Smooth muscle cell (in vitro differentiated cells): ENCODE measurements around the gene BCAS1. TPM values are rescaled to one million over a fixed set of nuclear protein-coding genes. Genes with fewer than 3 reads are reported as not detected.
A peak's percentile ranks its signal among the peaks of the same experiment; 100 is the strongest.

Source experiments
- DNase-seq: peaks from one replicate; lab custom pipeline; 2025; ENCODE audit not compliant: unreplicated experiment; lab: John Stamatoyannopoulos, UW
- H2AFZ ChIP-seq: fragments of 200-600 bp; sonication (generic); 2 replicates; pipeline ENCODE4 v1.6.0; 2016; ENCODE audit warnings: antibody characterized with exemption, low read depth, mild to moderate bottlenecking
- H3F3A ChIP-seq: fragments of 200-600 bp; sonication (generic); 2 replicates; pipeline ENCODE4 v1.6.0; 2017; ENCODE audit warnings: antibody characterized with exemption, low read depth
- H3K27ac ChIP-seq: fragments of 200-600 bp; sonication (generic); 2 replicates; pipeline ENCODE4 v1.5.1; 2016; ENCODE audit warnings: low read depth, mild to moderate bottlenecking
- H3K27me3 ChIP-seq: fragments of 200-600 bp; sonication (generic); 2 replicates; pipeline ENCODE4 v1.6.1; 2016; ENCODE audit warnings: low read depth, mild to moderate bottlenecking
- H3K36me3 ChIP-seq: fragments of 200-600 bp; sonication (generic); 2 replicates; pipeline ENCODE4 v1.5.1; 2016; ENCODE audit warnings: low read depth
- H3K4me1 ChIP-seq: fragments of 200-600 bp; sonication (generic); 2 replicates; pipeline ENCODE4 v1.5.1; 2016; ENCODE audit warnings: low read depth
- H3K4me2 ChIP-seq: fragments of 200-600 bp; sonication (generic); 2 replicates; pipeline ENCODE4 v1.6.0; 2016; ENCODE audit warnings: mild to moderate bottlenecking
- H3K4me3 ChIP-seq: fragments of 200-600 bp; sonication (generic); 2 replicates; pipeline ENCODE4 v1.5.1; 2016; ENCODE audit warnings: mild to moderate bottlenecking
- H3K79me2 ChIP-seq: fragments of 200-600 bp; sonication (generic); 2 replicates; pipeline ENCODE4 v1.6.0; 2016; ENCODE audit warnings: low read depth, mild to moderate bottlenecking
- H3K9ac ChIP-seq: fragments of 200-600 bp; sonication (generic); 2 replicates; pipeline ENCODE4 v1.6.0; 2016; ENCODE audit warnings: low read depth
- H3K9me3 ChIP-seq: fragments of 200-600 bp; sonication (generic); replicated peaks from 2 replicates; pipeline ENCODE4 v1.5.1; 2016; ENCODE audit warnings: low read depth
- H4K20me1 ChIP-seq: fragments of 200-600 bp; sonication (generic); 2 replicates; pipeline ENCODE4 v1.6.0; 2016; ENCODE audit warnings: low read depth
- CTCF ChIP-seq: fragments of 200-600 bp; sonication (generic); IDR thresholded peaks from 2 replicates; pipeline ENCODE4 v1.5.1; 2017; ENCODE audit warnings: borderline replicate concordance, mild to moderate bottlenecking, antibody characterized with exemption; ENCODE audit not compliant: insufficient read depth, poor library complexity, severe bottlenecking
- WGBS: methylation state at CpG from one replicate; pipeline ENCODE4 v1.1.7; 2016; ENCODE audit warnings: low lambda C conversion rate; 5-methylcytosine and 5-hydroxymethylcytosine counted together
- polyA plus RNA-seq: library from polyadenylated mRNA; unstranded; fragments of >200 nt; fragmentation: Nextera tagmentation; extraction: Ambion mirVana; gene quantifications from 2 replicates; pipeline ENCODE4 v1.2.1, GENCODE V29; 2016
- total RNA-seq: library from RNA; depleted of rRNA; stranded (reverse); fragments of >200 nt; gene quantifications from 2 replicates; pipeline ENCODE4 v1.2.3, GENCODE V29; 2014

Gene BCAS1
- total and polyA plus RNA-seq, 2 experiments from 2014 or later = 0.09 to 0.15 TPM

- H3K36me3 ChIP-seq = no peaks in the 10 kb centered on the region
- H3K4me3 ChIP-seq = peak overlapping the region; percentile 36
- no peaks in the 10 kb centered on the region for H3K27me3 ChIP-seq
- no peak overlapping the region for H3K27ac ChIP-seq
- H2AFZ ChIP-seq = peak overlapping the region; percentile 75
- H3K4me2 ChIP-seq = peak overlapping the region; percentile 73
- H4K20me1 ChIP-seq = no peaks in the 10 kb centered on the region
- H3K4me1 ChIP-seq = peaks cover 34% of the 10 kb centered on the region
- H3K9me3 ChIP-seq = no peaks in the 10 kb centered on the region
- DNase-seq = no peak
- peak overlapping the region; percentile 11 for H3K9ac ChIP-seq
- WGBS = 27% methylated on average over 11 of the region's 11 CpGs
- no peaks in the 10 kb centered on the region for H3K79me2 ChIP-seq
- peak; percentile 73 for TF ChIP-seq CTCF
- peaks cover 3% of the 10 kb centered on the region for H3F3A ChIP-seq
Measured at GRCh38 chr20:53943522-53944291, 126.7 kb downstream of the BCAS1 start.

- no peak overlapping the region for H3K4me2 ChIP-seq
- H3K27me3 ChIP-seq = no peaks in the 10 kb centered on the region
- no peaks in the 10 kb centered on the region for H3K9me3 ChIP-seq
- peak overlapping the region; percentile 11 for H3K9ac ChIP-seq
- no peaks in the 10 kb centered on the region for H3K36me3 ChIP-seq
- no peaks in the 10 kb centered on the region for H3K79me2 ChIP-seq
- peaks cover 3% of the 10 kb centered on the region for H3F3A ChIP-seq
- 86% methylated on average over 3 of the region's 3 CpGs for WGBS
- no peak for DNase-seq
- H4K20me1 ChIP-seq = no peaks in the 10 kb centered on the region
- no peak overlapping the region for H3K4me3 ChIP-seq
- H3K27ac ChIP-seq = no peak overlapping the region
- no peak for TF ChIP-seq CTCF
- H3K4me1 ChIP-seq = peaks cover 34% of the 10 kb centered on the region
- no peak overlapping the region for H2AFZ ChIP-seq
Measured at GRCh38 chr20:53942973-53943372, 127.4 kb downstream of the BCAS1 start.

- H2AFZ ChIP-seq = peak overlapping the region; percentile 20
- H3K9ac ChIP-seq = no peak overlapping the region
- peaks cover 34% of the 10 kb centered on the region for H3K4me1 ChIP-seq
- H3K4me2 ChIP-seq = no peak overlapping the region
- 81% methylated on average over 6 of the region's 6 CpGs for WGBS
- H3K79me2 ChIP-seq = no peaks in the 10 kb centered on the region
- no peak for TF ChIP-seq CTCF
- H4K20me1 ChIP-seq = no peaks in the 10 kb centered on the region
- no peaks in the 10 kb centered on the region for H3K36me3 ChIP-seq
- H3K4me3 ChIP-seq = no peak overlapping the region
- H3K27ac ChIP-seq = peak overlapping the region; percentile 96
- no peaks in the 10 kb centered on the region for H3K9me3 ChIP-seq
- no peak for DNase-seq
- no peaks in the 10 kb centered on the region for H3K27me3 ChIP-seq
- peaks cover 3% of the 10 kb centered on the region for H3F3A ChIP-seq
Measured at GRCh38 chr20:53942472-53942816, 128.0 kb downstream of the BCAS1 start.
